ENCODE measurements around the gene TMEM171.

GRCh38 chr5:73170522-73170921 is 50.1 kb downstream of the TMEM171 start:
- TF ChIP-seq CTCF (IDR thresholded peaks at IDR 0.05) (no peak), POLR2A (IDR thresholded peaks at IDR 0.05) (no peak), POLR2AphosphoS5 (IDR thresholded peaks at IDR 0.05) (no peak)

All from sigmoid colon (tissue), 4 donors.